ENCODE data around the gene SMC6.

Gene SMC6

DNA sequence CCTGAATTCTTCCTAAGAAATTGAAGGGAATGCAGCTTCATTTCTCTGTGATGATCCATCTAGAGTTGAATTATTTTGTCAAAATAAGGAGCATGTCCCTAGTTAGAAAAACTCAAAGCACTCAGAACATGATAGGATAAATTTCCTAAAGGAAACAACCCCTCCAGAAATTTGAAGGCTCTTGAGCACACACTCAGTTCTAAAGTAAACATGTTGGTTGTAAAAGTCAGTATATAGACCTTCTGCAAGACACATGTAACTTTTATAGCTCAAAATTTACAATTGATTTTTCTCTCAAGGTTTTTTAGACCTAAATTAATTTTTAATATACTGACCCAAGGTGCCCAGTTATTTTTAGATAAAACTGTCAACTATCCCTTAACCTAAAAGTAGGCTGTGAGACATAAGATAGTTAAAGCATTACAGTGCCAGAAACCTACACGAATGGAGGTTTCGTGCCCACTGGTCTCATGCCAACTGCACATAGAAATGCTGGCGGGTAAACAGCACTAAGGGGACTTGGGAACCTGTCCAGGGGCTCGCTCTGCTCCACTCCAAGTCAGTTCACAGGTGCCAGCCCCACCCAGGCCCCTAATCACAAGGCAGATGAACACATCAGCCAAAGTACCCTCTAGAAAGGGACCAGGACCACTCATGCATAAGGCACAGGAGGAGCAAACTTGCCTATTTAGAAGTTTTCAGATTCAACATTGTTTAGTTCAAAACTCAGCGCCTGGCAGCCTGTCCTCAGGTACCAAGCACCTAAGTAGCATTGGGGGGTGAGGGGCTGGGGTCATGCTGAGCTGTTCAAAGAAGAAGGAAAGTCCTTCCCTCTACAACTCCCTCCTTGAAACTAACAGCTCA is 106.5 kb downstream of the SMC6 start:
- DNase-seq, result peak; percentile 86

DNA sequence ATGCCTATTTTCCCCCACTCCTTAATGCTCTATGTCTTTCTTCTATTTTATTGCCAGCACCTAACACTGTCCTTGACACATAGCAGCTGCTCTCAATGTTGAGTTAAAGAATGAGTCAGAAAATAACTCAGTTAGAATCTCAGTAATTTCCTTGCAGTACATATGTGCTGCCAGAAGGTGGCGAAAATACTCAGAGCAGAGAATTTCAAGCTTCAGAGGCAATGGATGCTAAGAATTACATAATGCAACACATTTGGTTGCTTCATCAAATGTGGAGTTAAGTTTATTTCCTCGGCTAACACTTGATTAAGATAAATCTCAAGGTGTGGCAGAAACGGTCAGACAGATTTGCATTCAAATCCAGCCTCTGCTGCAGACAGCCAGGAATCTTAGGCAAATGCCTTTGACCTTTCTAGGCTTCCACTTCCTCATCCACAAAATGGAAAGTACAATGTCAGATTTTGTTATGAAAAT is 107.5 kb downstream of the SMC6 start:
- peak; percentile 47 for DNase-seq

DNA sequence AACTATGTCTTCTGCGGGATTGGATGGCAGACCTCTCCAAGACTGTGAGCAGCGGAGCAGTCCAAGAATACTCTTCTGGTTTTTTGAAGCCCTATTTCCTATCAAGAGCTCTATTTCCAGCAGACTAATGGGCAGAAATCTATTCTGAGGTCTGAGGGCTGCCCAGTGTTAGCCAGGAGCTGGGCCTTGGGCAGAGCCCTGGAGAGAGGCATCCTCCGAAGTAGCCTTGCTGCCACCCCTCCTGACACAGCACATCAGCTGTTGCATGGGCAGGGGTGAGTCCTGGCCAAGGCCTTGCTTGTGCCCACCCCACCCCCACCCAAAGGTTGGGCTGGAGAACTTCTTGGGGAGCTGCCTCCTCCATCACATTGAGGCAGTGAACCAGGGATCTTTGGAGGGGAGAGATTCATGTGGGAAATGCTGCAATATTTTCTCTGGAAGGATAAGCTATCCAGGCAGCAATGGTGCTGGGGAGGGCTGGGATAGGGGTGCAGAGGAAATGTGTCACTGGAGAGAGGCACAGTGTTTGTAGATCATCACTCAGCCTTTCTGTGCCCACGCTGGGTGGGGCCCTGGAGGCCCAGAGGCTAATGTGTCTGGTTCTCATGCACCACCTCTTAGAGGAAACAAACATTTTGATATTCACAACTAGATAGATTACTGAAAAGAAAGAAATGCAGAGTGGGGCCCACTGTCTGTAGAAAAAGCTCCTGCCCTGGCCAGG is 108.5 kb downstream of the SMC6 start:
- DNase-seq, result no peak

DNA sequence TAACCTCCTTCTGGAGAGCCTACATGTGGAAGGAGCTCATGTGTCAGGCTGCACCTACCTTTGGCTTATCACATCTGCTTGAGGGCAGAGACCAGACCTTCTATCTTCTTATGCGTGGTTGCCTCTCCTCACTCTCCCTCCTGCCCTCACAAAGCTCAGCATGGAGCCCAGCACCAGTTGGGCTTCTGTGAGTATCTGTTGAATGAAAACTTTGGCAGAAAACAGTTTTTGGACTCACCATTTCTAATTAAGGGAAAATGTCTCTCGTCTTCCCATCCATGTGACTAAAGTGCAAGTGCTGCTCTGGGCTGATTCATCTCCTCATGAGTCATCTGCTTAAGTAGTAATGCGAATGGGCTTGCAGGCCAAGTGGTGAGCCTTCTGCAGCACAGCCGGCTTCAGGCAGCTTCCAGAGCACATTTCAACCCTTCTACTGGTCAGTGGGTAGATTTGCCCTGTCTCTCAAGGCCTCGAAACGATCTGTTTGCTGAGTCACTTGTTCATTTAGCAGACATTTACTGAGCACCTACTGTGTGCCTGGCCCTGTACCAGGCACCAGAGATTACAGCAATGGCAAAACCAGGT is 110.5 kb downstream of the SMC6 start:
- no peak for DNase-seq

DNA sequence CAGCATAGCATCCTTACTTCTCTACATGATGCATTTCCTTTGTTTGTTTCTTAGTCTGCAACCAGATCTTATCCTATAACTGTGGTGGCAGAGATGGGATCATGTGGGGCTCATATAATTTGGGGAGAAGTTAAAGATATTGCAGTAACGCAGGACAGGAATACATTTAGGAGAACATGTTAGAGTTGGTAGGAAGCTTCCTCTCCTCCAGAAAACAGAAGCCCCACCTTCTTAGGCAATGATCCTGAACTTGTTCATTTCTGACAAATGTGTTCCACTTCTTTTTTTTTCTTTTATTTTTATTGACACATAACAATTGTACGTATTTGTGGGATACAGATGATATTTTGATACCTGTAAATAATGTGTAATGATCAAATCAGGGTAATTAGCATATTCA is 113.2 kb downstream of the SMC6 start:
- DNase-seq, result no peak

DNA sequence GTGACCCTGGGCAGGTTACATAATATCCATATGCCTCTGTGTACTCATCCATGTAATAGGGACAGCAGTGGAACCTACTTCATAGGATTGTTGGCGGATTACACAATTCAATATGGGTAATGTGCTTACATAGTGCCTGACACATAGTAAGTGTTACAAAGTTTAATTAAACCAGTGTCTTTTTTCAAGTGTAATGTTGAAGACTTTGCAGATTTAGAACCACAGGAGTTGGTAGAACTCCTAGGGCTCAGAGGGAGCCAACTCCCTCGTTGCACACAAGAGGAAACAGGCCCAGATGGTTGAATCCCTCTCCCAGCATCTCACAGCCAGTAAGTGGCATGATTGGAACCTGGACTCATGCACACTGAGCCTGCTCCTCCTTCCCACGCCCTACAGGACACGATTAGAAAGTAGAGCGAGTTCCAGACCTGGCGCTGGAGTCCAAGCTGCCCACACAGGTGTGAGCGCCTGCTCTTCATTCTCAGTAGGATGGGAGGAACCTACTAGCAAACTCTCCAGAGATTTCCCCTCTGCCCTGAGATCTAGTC is 115.3 kb downstream of the SMC6 start:
- DNase-seq, result no peak

DNA sequence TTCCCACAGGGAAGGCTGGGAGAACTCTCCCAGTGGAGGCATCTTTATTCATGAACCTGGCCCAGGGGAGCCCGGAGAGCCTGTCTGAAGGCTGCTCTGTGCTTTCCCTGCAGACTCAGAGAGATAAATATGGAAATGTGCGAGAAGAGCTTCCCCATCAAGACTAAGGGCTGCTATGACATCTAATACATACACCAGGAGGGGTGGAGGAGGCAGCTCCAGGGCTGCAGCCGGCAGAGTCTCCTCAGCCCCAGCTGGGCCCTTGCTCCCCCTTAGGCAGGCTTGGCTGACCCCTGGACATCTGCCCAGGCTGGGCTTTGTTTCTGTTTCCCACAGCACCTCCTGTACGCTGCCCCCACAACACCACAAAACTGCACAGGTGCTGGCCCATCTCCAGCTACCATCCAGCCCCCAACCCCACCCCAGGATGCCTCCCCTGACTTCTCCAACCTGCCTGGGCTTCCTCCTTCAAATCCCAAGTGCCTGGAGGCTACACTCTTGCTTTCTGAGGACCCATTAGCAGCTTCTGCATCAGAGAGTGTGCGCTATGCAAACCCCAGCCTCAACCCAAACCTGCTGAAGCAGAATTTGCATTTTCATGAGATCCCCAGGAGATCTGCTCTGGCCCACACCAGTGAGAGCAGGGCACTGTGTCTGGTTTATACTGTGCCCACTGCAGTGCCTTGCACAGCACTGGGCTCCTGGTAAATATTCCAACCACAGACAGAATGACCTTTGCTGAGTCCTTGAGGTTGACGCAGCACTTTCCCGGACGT is 116.3 kb downstream of the SMC6 start:
- DNase-seq, result peak; percentile 85

DNA sequence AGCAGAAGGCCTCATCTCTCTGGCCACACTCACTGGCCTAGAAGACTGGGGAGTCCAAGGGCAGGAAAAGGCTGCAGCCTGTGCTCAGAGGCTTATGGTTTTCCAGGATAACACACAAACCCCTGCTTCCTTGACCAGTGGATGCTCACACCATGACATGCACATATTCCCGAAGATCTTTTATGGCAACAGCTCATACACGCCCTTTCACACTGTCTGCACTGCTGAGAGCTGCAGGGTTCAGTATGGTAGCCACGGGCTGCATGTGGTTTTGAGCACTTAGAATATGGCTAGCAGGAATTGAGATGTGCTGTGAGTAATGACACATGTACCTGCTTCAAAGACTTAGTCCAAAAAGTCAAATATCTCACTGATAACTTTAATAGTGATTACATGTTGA is 117.4 kb downstream of the SMC6 start:
- no peak for DNase-seq

DNA sequence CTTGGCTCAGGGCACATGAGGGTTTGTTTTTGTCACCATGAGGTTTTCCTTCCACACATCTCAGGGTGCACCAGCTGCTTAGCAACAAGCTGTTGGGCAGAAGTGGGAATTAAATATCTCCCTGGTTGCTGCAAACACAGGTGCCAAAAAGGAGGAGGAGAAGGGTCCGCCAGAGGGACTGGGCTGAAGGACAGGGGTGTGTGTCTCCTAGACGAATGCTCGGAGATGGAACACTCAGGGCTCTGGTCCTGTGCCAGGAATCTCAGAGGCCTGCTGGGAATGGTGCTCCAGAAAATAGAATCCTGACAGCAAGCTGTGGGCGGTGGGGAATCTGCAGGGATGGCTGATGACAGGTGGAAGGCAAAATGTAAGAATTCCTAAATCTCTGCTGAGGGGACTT is 118.6 kb downstream of the SMC6 start:
- DNase-seq, result peak; percentile 47

DNA sequence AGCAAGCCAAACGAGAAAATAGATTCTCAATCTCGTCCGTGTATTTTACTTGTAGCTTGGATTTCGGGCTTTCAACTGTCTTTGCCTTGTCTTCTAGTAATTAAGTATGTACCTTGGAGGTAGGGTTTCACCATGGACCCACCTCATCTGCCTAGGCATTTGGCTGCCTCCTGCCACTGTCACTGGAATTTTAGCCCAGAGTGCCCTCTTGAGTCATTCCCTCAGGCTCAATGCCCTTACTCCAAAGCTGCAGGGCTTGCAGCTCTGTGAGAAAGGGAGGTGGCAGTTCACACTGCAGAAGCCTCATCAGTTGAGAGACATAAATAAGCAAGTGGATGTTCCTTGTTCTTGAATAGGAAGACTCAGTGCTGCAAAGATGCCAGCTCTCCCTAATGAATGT is 123.5 kb downstream of the SMC6 start:
- no peak for DNase-seq

DNA sequence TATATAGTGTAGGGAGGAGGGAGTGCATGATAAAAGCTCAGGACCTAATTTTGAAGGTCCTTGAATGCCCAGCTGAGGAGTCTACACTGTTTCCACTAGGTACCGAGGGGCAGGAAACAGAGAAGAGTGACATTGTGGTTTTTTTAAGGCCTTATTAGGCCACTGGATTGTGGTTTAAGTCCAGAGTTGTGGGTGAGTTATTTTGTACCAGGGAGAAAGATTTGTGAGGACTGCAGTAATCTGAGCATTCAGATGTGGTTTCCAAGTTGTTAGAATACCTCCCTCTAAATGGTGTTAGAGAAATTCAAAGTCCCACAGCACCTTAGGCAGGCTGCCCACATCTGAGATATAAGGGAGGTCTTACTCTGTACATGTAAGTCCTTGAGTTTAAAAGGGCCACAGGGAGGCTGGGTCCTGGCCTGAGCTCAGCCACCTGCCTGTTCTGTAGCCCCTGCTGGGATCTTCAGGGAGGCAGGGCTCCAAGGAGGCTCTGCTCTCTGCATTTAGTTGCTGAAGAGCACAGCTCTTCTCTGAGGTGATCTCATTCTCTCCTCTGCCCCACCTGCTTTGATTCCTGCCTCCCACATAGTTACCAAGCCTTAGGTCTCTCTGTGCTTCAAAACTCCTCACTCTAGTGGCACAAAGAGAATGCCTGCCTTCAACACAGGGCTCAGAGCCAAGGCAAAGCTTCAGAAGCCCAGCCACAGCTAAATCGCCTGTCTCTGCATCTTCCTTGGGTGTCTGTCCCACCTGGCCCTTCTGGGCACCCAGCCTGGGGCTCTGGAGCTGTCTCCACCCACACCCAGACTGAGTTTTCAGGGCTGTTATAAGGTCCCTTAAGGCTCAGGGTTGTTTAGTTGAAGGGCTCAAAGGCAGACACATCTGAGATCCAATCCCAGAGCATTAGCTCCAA is 125.0 kb downstream of the SMC6 start:
- peak; percentile 55 for DNase-seq

DNA sequence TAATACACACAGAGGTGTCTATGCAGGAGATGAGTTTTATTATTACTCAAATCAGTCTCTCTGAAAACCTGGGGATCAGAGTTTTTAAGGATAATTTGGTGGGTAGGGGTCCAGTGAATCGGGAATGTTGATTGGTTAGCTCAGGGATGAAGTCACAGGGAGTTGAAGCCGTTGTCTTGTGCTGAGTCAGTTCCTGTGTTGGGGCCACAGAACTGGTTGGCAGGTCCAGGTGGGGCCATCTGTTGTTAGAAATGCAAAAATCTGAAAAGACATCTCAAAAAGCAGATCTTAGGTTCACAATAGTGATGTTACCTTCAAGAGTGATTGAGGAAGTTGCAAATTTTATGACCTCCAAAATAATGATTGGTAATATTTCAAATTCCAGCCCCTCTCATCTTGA is 126.2 kb downstream of the SMC6 start:
- DNase-seq, result no peak

DNA sequence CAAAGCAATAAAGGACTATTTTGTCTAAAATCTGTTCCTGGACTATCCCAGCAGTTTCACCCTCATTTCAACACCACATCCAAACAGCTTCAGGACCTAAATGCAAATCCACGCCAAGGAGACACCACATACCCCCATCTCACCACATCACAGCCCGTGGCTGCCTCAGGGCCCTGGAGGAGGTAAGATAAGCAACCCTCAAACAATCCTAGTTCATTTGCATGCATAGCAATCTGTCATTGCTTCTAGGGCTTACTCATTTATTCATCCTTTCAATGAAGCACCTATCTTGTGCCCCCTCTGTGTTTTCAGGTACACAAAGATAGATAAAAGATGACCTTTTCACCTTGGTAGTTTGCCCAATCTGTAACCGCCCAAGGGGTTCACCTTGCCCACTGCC is 126.6 kb downstream of the SMC6 start:
- no peak for DNase-seq

DNA sequence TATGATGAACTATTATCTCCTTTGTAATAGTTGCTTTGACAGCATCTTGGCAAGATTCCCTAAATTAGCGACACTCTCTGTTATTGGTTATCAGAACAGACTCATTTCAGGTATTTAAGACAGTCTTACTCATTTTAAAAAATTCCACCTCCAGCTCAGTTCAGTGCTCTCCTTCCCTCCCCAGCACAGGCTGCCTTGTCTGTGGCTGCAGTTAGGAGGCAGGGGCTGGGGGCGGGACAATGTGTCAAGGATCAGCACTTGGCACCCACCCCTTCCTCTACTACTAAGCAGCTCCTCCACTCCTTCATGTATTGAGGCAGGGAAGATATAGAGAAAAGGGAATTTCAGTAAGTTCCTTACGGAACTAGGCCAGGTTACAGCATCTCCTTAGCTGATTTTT is 128.2 kb downstream of the SMC6 start:
- DNase-seq, result no peak

DNA sequence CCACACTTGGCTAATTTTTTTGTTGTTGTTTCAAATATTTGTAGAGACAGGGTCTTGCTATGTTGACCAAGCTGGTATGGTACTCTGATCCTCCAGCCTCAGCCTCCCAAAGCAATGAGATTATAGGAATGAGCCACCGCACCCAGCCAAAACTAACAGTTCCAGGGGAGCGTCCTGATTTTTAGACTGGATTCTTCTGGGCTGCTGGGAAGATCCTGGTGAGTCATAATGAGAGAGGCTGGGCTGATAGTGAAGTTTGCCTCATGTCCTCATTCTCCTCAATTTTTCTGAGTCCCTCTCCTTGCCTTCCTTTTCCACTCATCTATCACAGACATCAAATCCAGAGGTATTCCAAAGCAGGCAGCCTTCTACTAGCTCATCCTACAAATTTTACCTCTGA is 131.8 kb downstream of the SMC6 start:
- DNase-seq, result no peak

DNA sequence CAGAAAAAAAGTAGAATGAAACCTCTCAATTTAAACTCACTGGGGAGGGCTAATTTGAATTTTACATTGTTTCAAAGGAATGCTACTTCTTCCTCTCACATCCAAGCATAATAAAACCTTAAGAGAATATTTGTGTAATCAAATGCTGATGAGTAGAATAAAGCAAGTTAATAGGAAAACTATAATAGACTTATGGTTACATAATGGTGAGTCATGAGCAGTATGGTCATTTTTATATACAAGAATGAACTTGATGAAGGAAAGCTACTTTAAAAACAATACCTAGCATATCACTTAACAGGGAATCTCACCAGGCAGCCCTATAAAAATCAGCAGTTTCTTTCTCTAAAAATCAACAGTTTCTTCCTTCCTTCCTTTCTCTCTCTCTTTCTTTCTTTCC is 132.8 kb downstream of the SMC6 start:
- DNase-seq, result no peak

DNA sequence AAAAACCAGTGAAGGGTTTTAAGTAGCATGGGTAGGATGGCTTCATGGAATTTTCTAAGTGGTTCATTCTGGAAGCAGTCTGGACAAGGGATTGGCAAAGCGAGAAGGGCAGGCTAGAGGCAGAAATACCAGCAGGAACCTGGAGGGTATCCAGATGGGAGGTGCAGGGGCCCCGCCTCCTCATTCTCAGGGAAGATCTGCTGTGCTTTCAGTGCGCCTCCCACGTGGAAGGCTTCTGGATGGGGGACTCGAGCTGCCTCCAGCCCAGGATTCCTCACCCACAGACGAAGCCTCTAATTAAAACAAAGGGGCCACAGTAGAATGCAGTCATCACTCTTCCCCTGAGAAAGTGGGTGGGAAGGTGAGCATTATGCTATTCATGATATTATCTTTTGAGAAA is 133.3 kb downstream of the SMC6 start:
- no peak for DNase-seq

DNA sequence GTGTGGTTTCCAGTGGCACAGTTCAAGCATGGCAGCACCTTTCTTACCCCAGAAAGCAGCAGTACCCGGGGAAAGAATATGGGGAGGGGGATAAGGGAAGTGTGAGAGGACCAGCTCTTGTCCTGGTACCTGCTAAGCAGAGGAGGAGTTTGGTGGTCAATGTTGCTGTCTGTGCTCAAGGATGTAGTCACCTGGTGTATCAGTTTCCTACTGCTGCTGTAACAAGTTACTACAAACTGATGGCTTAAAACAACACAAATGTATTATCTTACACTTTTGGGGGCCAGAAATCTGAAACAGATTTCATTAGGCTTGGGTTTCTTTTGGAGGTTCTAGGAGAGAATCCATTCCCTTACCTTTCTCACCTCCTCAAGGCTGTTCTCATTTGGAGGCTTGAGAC is 135.7 kb downstream of the SMC6 start:
- DNase-seq, result no peak

DNA sequence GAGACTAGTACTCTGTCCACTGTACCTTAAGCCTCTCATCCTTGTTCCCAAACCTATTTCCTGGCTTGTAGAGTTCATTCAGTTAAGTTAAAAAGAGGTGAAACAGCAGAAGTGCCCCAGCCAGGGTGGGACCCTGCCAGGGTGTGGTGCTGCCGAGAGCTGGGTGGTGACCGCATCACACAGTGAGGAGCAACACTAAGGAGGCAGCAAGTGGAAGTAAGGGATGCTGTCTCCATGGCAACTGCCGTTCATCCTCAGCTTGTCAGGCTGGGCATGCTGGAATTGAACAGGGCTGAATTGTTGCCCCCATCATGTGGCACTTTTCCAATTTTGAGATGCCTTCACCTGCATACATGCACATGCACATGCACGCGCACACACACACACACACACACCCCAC is 136.1 kb downstream of the SMC6 start:
- no peak for DNase-seq

DNA sequence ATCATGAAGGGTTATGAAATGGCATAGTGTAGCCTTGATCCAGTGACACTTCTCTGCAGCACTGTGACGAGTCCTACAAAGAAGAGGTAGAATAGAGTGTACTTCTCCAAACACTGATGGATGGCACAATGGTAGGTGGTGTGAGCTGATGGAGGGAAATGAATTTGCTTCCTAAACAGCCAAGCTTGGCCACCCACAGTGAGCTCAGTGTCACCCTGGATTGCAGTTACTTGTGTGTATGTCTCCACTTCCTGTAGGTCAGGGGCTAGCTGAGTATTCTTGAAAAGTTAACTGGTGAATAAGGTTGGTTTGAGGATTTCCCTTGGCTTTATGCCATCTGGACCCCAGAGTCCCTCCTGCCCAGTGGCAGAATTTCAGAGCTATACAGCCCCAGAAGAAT is 137.2 kb downstream of the SMC6 start:
- DNase-seq, result no peak

DNA sequence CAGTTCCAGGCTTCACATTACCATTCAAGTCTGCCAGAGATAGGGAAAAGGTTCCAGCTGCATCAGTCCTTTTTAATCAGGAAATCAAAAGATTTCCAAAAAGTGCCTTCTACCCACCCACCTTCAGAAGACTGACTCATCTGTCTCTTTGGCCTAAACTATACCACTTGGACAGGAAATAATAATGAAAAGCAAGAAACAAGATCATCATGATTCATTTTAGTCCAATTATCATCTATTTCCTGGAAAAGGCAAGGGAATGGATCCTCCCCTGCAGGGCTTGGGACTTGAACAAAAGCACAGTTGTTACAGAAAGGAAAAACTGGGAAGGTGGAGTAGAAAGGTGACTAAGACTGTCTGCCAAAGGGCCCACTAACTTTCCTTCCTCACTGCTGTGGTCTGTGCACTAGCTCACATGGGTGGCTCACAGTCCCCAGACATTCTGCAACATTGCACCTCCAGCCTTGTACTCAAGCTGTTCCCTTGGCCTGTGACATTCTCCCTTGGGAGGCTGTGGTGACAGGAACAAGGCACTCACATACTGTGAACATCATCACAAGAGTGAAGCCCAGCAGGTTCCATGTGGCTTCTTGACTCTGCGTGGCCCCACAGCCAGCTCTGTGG is 137.8 kb downstream of the SMC6 start:
- DNase-seq, result no peak
